GM18505 (cell line): Measurements from ENCODE around the gene REV3L.
A peak's percentile ranks its signal among the peaks of the same experiment; 100 is the strongest.
"Not testable (repeated sequence)": the region's sequence is repeated elsewhere in the genome, so short reads cannot be mapped to it uniquely, and the experiment has no call there.

ENCODE experiments used
- ATAC-seq: cut with Tn5 transposase; IDR thresholded peaks from one replicate; pipeline ENCODE4 v1.9.1; 2021; ENCODE audit not compliant: unreplicated experiment
- POLR2A ChIP-seq: IDR thresholded peaks from 4 replicates; pipeline ENCODE4 v1.6.1; 2011; ENCODE audit warnings: borderline replicate concordance; ENCODE audit not compliant: insufficient read depth, insufficient read length; ENCODE audit errors: extremely low read depth

The REV3L gene

DNA sequence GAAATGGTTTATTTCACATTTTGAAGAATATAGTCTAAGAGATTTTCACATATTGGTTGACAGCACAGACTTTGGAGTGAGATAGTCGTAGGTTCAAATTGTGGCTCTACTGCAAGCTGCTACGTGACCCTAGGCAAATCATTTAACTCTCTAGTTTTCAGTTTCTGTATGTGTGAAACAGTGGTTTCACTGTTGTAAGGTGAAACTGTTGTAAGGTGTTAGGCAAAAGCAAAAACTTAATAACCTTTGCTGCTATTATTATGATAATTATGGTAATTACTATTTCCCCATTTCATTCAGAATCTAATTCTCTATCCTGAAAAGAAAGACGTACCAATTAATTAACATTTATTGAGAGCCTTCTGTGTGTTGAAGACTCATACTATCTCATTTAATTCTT is 144.2 kb downstream of the REV3L start:
- ATAC-seq = peak; percentile 98
- no peak for TF ChIP-seq POLR2A

DNA sequence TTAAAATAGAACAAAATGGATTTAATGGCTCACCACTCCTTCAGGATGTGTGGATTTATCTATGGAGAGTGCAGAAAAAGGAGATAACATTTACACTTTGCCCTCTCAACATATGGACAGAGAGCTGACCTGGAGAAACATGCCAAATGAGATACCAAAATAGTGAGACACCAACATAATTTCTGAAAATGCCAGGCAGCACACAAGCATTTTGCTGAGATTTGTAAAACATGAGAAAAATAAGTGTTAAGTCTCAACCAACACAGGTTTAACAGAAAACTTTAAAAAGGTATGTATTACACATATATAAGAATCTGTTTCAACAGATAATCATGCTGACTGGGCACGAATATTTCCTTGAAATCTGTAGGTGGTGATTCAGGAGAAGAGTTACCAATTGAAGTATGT is 145.2 kb downstream of the REV3L start:
- TF ChIP-seq POLR2A = no peak
- ATAC-seq = no peak

DNA sequence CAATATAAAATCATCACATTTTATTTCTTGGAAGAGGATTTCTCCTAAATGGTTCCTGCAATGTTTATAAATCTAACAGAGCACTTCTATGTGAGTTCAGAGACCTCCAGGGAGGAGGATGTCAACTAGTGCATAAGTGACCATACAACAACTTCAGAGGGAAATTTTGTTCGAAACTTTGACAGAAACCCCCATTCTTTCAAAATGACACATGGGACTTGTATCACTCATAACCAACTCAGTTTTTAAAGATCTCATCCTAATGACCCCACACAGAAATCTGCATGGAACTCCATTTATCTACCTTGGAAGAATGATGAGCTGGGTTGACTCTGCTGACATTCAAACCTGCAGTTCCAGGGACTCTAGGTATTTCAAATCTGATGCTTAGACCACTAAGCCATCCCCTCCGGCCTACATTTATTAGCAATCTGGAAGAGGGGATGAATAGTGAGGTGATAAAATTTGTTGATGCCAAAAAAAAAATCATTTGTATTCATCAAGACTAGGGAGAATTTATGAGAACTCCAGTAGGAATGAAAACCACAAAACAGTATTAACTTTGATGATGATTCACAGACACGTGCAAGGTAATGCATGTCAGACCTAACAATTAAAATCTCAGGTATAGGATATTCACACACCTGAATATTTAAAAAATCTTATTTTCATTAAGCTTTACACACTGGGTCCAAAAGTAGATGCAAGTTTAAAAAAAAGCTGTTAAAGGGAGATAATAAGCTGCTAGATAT is 153.0 kb downstream of the REV3L start:
- TF ChIP-seq POLR2A = no peak
- peak; percentile 91 for ATAC-seq

DNA sequence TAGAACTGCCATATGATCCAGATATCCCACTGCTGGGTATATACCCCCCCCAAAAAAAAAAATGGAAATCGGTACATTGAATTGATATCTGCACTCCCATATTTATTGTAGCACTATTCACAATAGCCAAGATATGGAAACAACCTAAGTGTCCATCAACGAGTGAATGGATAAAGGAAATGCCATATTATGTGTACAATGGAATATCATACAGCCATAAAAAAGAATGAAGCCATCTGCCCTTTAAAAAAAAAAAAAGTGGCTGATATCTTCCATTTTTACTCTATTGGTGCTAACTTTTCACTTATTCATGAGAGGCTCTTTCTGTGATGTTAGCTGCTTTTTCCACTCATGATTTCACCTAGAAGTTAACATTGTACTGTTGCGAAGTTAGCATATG is 156.5 kb downstream of the REV3L start:
- ATAC-seq = no peak
- TF ChIP-seq POLR2A = no peak

DNA sequence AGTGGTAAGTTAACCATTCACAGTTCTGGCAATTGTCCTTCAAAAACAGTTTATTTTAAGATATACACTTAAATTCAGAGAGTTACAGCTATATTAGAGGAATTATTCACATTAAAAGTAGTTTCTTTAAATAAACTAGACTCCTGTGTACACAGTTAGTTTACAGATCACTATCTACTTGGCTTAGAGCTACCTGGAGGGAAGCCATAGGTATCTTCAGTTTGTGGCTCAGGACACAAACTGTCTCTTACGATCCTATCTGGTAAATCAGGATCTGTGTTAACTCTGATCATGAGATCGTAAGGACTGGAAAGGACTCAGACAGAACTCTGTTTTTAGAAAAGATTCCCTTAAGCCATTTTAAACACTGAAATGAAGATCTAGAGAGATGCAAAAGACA is 160.9 kb downstream of the REV3L start:
- ATAC-seq = no peak
- no peak for TF ChIP-seq POLR2A

DNA sequence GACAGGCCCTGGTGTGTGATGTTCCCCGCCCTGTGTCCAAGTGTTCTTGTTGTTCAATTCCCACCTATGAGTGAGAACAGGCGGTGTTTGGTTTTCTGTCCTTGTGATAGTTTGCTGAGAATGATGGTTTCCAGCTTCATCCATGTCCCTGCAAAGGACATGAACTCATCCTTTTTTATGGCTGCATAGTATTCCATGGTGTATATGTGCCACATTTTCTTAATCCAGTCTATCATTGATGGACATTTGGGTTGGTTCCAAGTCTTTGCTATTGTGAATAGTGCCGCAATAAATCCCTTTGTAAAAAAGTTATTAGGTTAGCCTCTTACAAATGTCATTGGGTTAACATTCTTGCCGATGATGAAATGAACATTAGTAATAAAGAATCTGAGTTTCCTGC is 175.1 kb downstream of the REV3L start:
- not testable (repeated sequence) for ATAC-seq

DNA sequence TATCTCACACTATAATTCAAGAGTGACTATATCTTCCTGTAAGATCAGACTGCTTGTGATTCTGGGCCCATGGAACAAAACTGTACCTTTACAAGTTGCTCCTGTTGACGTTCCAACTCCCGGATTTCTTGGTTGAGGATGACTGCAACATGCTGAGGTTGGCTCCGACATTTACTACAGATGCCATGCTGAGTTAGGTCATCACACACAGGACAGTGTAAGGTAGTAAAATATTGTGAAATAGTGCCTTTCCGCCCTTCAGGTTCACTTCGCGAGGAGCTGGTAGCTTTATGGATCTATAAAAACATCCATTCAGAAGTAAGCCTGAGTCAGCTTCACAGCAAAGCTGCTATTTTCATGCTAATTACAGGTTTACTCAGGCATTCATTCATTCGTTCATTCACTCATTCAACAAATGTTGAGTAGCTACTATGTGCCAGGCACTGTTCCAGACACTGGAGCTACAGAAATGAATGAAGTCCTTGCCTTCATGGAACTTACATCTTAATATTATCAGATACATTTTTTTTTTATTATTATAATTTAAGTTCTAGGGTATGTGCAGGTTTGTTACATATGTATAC is 175.7 kb downstream of the REV3L start:
- no peak for TF ChIP-seq POLR2A
- no peak for ATAC-seq

DNA sequence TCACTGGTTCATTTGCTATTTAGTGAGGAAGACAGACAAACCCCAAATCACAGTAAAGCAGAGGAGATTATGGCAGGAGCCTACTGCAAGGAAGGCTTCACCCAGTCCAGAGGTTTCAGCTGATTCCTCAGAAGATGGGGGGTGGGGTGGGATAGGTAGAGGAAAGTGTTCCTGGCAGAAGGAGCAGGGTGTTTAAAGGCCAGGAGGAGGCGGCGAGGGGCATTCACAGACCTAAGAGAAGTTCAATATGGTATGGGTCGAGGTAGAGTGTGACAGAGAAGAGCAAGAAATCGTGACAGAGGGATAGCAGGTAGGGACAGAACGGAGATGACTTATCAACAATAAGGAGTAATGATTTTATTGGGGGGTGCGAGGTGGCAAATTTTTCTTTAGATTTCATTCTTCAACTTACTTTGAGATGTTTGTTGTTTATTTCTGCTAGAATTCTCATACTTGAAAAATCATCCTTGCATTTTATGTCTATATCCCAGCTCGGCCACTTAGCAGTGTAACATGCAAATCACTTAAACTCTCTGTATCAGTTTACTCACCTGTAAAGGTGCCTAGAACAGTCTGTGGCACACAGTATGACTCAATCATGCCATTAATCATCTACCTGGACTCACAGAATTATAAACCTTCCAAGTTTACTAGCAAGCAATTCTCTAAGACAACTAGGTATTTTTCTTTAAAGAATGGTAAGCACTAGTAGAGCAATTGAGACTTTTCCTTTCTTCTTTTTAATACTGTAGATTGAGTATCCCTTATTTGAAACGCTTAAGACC is 176.7 kb downstream of the REV3L start:
- TF ChIP-seq POLR2A = no peak
- ATAC-seq = no peak

DNA sequence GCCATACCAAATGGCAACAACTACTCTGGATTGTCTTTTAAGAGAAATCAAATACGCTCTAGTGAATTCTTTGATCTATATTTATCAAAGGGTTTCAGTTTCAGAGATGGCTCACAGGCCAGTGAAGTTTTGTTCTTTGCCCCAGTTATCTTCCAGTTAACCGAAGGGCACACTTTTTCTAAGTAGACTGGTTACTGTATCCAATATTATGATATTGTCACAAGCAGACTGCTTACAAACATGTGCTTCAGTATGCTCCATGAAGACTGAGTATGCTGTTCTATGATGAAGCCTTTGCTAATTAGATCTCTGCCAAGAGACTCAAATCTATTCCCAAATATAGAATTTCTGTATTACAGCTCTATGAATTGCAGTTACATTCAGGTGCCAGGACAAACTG is 181.1 kb downstream of the REV3L start:
- peak; percentile 69 for ATAC-seq
- TF ChIP-seq POLR2A = no peak

DNA sequence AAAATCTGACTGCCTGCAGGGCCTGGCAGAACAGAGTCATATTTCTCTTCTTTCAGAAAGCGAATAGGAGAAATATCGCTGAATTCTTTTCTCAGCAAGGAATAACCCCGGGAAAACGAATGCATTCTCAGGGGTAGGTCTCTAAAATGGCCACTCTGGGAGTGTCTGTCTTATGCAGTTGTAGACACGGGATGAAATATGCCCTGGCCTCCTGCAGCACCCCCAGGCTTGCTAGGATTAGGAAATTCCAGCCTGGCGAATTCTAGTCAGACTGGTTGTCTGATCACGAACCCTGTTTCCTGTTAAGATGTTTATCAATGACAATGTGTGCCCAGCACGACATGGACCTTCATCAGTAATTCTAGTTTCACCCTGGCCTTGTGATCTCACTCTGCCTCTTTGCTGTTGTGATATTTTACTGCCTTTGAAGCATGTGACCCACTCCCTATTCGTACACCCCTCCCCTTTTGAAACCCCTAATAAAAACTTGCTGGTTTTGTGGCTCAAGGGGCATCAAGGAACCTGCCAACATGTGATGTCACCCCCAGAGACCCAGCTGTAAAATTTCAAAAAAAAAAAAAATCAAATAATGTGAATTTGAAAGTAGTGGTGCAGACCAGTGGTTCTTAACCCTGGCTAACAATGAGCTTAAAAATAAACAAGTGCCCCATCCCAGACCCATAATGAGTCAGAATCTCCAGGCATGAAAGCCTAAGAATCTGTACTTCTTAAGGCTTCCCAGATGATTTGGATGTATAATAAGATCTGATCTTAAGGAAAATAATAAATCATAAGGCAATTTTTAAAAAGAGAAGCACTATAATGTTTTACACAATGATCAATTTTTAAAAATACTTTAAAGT is 181.8 kb downstream of the REV3L start:
- not testable (repeated sequence) for ATAC-seq

DNA sequence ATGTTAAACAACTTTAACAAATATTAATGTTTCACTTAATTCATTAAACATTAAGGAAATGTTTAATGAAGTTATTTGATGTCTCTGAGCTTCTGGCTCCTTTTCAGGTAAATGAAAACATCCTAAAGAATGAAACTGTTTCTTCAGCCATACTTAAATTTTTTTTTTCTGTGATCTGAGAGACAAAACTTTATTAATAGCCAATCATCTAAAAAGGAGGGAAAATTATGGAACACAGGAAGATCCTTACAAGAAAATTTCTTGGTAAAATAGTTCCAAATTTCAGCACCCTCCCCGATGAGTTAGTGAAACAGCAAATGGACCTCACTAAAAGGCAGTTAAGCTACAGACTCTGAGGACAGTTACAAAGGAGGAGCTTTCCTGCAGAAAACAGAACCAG is 185.2 kb downstream of the REV3L start:
- no peak for TF ChIP-seq POLR2A
- no peak for ATAC-seq

DNA sequence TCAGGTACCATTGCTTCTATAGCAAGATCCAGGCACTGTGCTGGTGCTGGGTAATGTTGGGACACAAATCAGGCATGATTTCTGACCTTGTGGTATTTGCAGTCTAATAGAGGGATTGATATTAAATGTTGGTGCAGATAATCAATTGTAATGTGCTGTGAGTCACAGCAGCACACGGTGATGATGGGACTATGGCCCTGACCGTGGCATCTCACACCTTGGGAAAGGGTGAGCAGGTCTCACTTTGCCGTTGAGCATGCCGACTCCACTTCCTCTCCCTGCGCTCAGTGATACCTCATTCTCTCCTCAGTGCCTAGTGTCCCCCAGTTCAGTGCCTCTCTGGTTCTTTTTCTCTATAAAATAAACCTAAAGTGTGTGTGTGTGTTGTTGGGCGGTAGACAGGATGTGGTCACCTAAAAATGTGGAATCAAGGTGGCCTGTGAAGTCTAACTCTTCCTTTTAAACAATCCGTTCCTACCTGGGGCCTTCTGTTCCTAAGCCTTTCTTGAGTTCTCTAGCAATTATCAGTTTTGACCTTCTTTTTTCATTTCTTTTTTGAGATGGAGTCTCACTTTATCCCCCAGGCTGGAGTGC is 188.5 kb downstream of the REV3L start:
- ATAC-seq = no peak
- TF ChIP-seq POLR2A = no peak

DNA sequence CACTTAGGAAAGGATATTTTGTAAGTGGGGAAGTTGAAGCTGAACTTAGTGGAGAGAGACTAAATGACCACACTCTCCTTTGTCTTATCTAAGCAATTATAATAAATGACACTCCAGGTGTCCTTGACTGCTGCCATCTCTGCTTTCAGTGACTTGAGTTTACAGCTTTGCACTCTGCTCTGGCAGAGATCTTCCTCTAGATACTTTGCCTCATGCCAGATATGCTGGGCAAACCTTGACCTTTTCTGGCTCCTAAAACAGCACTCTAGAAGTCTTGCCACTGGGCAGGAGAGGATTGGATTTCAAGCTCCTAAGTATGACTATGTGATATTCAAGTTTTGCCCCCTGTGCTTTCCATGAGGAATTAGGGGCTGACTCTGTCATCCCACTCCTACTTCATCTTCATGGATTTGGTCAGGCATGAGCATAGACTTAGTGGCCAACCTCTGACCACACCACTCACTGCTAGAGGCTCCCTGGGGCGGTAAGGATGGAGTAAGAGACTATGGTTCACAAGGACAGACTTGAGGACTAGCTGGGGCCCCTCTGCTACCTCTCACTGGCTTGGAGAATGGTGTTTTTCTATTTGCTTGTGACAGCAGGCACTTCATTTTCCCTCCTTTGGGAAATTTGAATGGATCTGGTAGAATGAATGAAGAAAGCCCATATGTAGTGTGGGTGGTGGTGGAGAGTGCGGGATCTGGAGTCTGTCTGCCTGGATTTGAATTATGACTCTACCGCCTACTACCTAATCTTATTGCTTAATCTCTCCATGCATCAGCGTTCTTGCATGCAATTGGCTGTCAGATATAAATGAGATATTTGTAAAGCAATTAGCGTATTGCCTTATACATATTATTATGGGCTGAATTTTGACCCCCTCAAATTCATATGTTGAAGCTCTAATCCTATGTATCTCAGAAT is 191.4 kb downstream of the REV3L start:
- peak; percentile 22 for ATAC-seq
- TF ChIP-seq POLR2A = no peak

DNA sequence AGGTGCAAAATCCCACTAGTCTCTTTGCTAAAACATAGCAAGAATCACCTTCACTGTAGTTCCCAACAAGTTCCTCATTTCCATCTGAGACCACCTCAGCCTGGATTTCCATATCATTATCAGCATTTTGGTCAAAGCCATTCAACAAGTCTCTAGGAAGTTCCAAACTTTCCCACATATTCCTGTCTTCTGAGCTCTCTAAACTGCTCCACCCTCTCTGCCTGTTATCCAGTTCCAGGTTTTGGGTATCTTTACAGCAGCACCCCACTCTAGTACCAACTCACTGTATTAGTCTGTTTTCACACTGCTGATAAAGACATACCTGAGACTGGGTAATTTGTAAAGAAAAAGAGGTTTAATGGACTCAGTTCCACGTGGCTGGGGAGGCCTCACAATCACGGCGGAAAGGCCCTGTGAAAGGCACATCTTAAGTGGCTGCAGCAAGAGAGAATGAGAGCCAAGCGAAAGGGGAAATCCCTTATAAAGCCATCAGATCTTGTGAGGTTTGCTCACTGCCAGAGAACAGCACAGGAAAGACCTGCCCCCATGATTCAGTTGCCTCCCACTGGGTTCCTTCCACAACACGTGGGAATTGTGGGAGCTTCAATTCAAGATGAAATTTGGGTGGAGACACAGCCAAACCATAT is 192.2 kb downstream of the REV3L start:
- peak; percentile 70 for ATAC-seq

DNA sequence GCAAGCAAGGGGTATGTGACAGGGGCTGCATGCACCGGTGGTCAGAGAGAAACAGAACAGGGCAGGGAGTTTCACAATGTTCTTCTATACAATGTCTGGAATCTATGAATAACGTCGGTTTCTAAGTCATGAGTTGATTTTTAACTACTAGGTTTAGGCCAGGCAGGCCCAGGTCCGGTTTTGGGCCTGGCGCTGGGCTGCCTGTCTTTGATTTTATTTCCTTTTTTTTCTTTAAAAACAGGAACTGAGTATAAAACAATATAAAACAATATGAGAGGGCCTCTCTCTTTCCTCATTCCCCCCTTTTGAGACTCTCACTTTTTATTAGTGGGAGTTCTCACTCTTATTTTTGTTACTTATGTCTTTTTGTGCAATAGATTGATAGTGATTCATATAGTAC is 198.7 kb downstream of the REV3L start:
- ATAC-seq = not testable (repeated sequence)
